Bronchial epithelial cell (primary cell): ENCODE measurements around the gene ZNF280B. TPM values are rescaled to one million over a fixed set of nuclear protein-coding genes. Genes with fewer than 3 reads are reported as not detected.

Experiments used
- DNase-seq: peaks from one replicate; pipeline ENCODE4 v3.0.0-alpha.2; 2010; ENCODE audit warnings: low read depth
- FAIRE-seq: peaks from 2 replicates; lab custom pipeline; 2011; peaks lifted over from hg19 to GRCh38; lab: Jason Lieb, UNC
- H3K27me3 ChIP-seq: 2 replicates; pipeline ENCODE4 v1.5.1; 2011; ENCODE audit warnings: low read length; ENCODE audit not compliant: control insufficient read depth, insufficient read depth
- H3K36me3 ChIP-seq: 2 replicates; pipeline ENCODE4 v1.5.1; 2011; ENCODE audit warnings: low read length; ENCODE audit not compliant: control insufficient read depth, insufficient read depth
- H3K4me3 ChIP-seq: 2 replicates; pipeline ENCODE4 v1.5.1; 2011; ENCODE audit warnings: mild to moderate bottlenecking, low read depth, low read length, control low read depth
- total RNA-seq: library from RNA; depleted of rRNA; stranded (reverse); fragments of >200 nt; gene quantifications from 2 replicates; pipeline ENCODE4 v1.2.1, GENCODE V29; 2014
- TF ChIP-seq, protein P1 (sequence below): IDR thresholded peaks from 2 replicates; pipeline ENCODE4 v1.5.1; 2011; ENCODE audit warnings: mild to moderate bottlenecking, moderate library complexity, low read length, control low read depth, inconsistent platforms; ENCODE audit not compliant: insufficient read depth, severe bottlenecking

The ZNF280B gene
- total RNA-seq, 1 donor from 2014 or later, result 0.26 TPM

DNA sequence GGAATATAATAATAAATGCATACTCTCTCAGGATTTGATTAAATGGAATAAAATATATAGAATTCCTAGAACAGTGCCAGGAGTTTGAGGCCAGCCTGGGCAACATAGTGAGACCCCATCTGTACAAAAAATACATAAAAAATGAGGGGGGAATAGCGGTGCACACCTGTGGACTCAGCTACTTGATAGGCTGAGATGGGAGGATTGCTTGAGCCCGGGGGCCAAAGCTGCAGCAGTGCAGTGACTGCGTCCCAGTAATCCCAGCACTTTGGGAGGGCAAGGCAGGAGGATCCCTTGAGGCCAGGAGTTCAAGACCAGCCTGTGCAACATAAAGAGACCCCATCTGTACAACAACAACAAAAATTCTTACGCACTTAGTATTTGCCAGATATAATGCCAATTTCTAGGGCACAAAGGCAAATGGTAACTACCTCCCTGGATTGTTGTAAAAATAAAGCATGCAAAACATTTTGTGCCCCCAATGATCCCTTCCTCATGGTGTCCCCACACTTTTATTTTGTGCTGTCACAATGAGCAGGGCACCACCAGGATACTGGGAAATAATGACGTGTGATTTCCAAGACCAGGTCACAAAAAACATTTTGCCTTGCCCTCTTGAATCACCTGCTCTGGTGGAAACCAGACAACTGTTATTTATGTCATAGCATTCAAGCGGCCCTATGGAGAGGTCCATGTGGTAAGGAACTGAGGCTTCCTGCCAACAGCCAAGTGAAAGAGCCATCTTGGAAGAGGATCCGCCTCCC lies 29.9 kb upstream of the ZNF280B start:
- FAIRE-seq (no peak), DNase-seq (no peak)
- TF ChIP-seq, protein P1, sequence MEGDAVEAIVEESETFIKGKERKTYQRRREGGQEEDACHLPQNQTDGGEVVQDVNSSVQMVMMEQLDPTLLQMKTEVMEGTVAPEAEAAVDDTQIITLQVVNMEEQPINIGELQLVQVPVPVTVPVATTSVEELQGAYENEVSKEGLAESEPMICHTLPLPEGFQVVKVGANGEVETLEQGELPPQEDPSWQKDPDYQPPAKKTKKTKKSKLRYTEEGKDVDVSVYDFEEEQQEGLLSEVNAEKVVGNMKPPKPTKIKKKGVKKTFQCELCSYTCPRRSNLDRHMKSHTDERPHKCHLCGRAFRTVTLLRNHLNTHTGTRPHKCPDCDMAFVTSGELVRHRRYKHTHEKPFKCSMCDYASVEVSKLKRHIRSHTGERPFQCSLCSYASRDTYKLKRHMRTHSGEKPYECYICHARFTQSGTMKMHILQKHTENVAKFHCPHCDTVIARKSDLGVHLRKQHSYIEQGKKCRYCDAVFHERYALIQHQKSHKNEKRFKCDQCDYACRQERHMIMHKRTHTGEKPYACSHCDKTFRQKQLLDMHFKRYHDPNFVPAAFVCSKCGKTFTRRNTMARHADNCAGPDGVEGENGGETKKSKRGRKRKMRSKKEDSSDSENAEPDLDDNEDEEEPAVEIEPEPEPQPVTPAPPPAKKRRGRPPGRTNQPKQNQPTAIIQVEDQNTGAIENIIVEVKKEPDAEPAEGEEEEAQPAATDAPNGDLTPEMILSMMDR, result no peak
- H3K4me3 ChIP-seq, result no peak overlapping the region
- H3K27me3 ChIP-seq, result no peaks in the 10 kb centered on the region
- no peaks in the 10 kb centered on the region for H3K36me3 ChIP-seq

- FAIRE-seq, result no peak
- Histone ChIP-seq H3K36me3 (no peaks in the 10 kb centered on the region), H3K27me3 (no peaks in the 10 kb centered on the region), H3K4me3 (no peak overlapping the region)
- TF ChIP-seq, protein P1, result no peak
- DNase-seq, result no peak
Measured at GRCh38 chr22:22536916-22537315, 28.4 kb upstream of the ZNF280B start.

GRCh38 chr22:22536515-22536914 lies 28.0 kb upstream of the ZNF280B start:
- Histone ChIP-seq H3K27me3 (no peaks in the 10 kb centered on the region), H3K4me3 (no peak overlapping the region), H3K36me3 (no peaks in the 10 kb centered on the region)
- DNase-seq (no peak), FAIRE-seq (no peak)
- TF ChIP-seq, protein P1, result no peak

GRCh38 chr22:22535662-22536061 lies 27.1 kb upstream of the ZNF280B start:
- FAIRE-seq, result no peak
- no peak for DNase-seq
- H3K36me3 ChIP-seq, result no peaks in the 10 kb centered on the region
- no peaks in the 10 kb centered on the region for H3K27me3 ChIP-seq
- H3K4me3 ChIP-seq, result no peak overlapping the region
- TF ChIP-seq, protein P1, result no peak

DNA sequence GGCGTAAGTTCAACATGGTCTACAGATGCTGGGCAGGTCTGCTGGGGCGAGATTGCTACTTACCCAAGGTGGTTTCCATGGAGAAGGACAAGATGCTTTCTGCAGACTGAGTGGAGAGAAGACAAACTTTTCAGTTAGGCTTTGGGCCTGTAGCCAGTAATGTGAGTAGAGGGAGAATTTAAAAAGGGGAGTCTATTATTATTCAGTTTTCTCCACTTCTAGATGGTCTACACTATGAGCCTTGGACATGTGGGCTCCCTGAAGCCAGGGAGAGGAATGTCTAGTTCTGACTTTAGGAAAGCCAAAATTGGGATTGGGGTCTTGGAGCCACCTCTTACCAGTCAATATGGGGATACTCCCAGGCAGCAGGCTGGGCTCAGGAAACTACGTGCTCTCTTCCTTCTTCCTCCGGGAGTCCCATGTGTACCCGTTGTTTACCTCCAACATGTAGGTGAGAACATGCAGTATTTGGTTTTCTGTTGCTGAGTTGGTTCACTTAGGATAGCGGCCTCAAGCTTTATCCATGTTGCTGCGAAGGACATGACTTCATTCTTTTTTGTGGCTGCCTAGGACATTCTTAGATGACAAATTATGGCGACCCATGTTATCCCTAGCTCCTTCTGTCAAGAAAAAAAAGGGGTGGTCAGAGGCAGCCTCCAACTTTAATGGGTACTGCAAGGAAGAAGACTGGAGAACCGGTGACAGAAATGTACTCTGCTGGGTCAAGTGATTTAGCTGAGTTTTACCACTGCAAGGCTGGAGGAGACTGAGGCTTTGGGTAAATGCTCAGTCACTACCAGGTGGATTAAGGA lies 26.3 kb upstream of the ZNF280B start:
- no peak for DNase-seq
- TF ChIP-seq, protein P1, result no peak
- H3K4me3 ChIP-seq, result no peak overlapping the region
- no peaks in the 10 kb centered on the region for H3K36me3 ChIP-seq
- H3K27me3 ChIP-seq, result no peaks in the 10 kb centered on the region
- no peak for FAIRE-seq
